ENCODE data around the gene NEGR1.

DNA sequence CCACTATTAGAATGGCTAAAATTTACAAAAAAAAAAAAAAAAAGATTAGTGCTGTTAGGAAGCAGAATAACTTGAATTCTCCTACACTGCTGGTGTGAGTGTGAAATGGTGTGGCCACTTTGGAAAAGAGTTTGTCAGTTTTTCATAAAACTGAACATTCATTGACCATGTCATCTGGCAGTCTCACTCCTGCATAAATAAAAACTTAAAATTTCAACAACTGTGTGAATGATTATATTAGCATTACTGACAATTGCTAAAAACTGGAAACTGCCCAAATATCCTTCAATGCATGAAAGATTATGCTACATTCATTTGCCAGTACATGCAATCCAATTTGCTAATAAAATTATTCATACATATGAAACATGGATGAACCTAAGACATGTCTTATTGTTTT is 570.9 kb downstream of the NEGR1 start:
- TF ChIP-seq, protein P1, sequence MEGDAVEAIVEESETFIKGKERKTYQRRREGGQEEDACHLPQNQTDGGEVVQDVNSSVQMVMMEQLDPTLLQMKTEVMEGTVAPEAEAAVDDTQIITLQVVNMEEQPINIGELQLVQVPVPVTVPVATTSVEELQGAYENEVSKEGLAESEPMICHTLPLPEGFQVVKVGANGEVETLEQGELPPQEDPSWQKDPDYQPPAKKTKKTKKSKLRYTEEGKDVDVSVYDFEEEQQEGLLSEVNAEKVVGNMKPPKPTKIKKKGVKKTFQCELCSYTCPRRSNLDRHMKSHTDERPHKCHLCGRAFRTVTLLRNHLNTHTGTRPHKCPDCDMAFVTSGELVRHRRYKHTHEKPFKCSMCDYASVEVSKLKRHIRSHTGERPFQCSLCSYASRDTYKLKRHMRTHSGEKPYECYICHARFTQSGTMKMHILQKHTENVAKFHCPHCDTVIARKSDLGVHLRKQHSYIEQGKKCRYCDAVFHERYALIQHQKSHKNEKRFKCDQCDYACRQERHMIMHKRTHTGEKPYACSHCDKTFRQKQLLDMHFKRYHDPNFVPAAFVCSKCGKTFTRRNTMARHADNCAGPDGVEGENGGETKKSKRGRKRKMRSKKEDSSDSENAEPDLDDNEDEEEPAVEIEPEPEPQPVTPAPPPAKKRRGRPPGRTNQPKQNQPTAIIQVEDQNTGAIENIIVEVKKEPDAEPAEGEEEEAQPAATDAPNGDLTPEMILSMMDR (IDR thresholded peaks at IDR 0.05 in 4 of 5, conservative IDR thresholded peaks at IDR 0.05 in 1 of 5): no peak
- TF ChIP-seq POLR2A (IDR thresholded peaks at IDR 0.05): no peak
